IMR-90 (cell line): Measurements from ENCODE around the gene FMR1.

Experiments
- FOS ChIP-seq: fragments of 150-350 bp; IDR thresholded peaks from 2 replicates; pipeline ENCODE4 v1.6.1; 2016; ENCODE audit warnings: low read depth, low read length
- MAFK ChIP-seq: IDR thresholded peaks from 2 replicates; pipeline ENCODE4 v1.6.1; 2012; ENCODE audit warnings: low read depth, low read length, improper control_type of control experiment
- MAZ ChIP-seq: IDR thresholded peaks from 2 replicates; pipeline ENCODE4 v1.6.1; 2012; ENCODE audit warnings: low read depth, mild to moderate bottlenecking, low read length, improper control_type of control experiment, moderate library complexity, borderline replicate concordance
- POLR2A ChIP-seq: IDR thresholded peaks from 2 replicates; pipeline ENCODE4 v1.6.1; 2012; ENCODE audit warnings: mild to moderate bottlenecking, low read depth, low read length
- TF ChIP-seq, protein P1 (sequence below): fragments of 150-350 bp; IDR thresholded peaks from 2 replicates; pipeline ENCODE4 v1.6.1; 2017; ENCODE audit warnings: mild to moderate bottlenecking, antibody characterized with exemption, low read length, low read depth
- TF ChIP-seq, protein P2 (sequence below): conservative IDR thresholded peaks from 2 replicates; pipeline ENCODE4 v1.5.1; 2012; ENCODE audit warnings: mild to moderate bottlenecking, low read depth, low read length, improper control_type of control experiment

DNA sequence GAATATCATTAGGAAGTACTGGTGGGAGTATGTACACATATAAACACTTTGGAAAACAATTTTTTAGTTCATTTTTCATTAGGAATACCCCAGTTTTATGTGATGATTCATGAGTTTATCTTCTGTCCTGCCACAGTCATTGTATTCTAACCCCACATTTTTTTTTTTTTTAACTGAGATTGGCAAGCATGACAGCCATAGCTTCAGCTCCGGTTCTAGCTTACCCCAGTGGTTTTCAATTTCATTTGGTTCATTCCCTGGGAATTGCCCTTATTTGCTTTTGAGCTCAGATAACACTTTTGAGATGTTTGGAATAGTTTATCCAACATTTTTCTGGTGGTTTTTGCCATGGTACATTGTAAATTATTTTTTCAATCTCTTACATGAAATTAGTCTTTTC lies 21.0 kb upstream of the FMR1 start:
- TF ChIP-seq, protein P1, sequence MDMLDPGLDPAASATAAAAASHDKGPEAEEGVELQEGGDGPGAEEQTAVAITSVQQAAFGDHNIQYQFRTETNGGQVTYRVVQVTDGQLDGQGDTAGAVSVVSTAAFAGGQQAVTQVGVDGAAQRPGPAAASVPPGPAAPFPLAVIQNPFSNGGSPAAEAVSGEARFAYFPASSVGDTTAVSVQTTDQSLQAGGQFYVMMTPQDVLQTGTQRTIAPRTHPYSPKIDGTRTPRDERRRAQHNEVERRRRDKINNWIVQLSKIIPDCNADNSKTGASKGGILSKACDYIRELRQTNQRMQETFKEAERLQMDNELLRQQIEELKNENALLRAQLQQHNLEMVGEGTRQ, result no peak
- TF ChIP-seq, protein P2, sequence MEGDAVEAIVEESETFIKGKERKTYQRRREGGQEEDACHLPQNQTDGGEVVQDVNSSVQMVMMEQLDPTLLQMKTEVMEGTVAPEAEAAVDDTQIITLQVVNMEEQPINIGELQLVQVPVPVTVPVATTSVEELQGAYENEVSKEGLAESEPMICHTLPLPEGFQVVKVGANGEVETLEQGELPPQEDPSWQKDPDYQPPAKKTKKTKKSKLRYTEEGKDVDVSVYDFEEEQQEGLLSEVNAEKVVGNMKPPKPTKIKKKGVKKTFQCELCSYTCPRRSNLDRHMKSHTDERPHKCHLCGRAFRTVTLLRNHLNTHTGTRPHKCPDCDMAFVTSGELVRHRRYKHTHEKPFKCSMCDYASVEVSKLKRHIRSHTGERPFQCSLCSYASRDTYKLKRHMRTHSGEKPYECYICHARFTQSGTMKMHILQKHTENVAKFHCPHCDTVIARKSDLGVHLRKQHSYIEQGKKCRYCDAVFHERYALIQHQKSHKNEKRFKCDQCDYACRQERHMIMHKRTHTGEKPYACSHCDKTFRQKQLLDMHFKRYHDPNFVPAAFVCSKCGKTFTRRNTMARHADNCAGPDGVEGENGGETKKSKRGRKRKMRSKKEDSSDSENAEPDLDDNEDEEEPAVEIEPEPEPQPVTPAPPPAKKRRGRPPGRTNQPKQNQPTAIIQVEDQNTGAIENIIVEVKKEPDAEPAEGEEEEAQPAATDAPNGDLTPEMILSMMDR, result no peak
- TF ChIP-seq FOS, result no peak
- TF ChIP-seq POLR2A, result no peak
- TF ChIP-seq MAFK, result no peak
- no peak for TF ChIP-seq MAZ
